Adrenal gland (tissue), 12 donors: ENCODE measurements around the gene IL18BP. TPM values are rescaled to one million over a fixed set of nuclear protein-coding genes. Genes with fewer than 3 reads are reported as not detected.
A peak's percentile ranks its signal among the peaks of the same experiment; 100 is the strongest.

Experiments used
- DNase-seq, 7 donors: peaks; one replicate each; pipeline ENCODE4 v3.0.0-alpha.2; 2019 to 2020
- H3K27ac ChIP-seq, 5 donors: fragments of 200-600 bp; sonication (generic) in 4 of 5; 1 replicate in 3 of 5; 2 replicates in 2 of 5; pipeline versions ENCODE4 v1.5.1 to v1.8.0; 2016 to 2020; ENCODE audit warnings: mild to moderate bottlenecking in 1 of 5
- H3K27me3 ChIP-seq: fragments of 200-600 bp; 2 replicates; pipeline ENCODE4 v1.8.0; 2021
- H3K36me3 ChIP-seq, 2 donors: fragments of 200-600 bp; replicated peaks in 1 of 2; 1 replicate in 1 of 2; 2 replicates in 1 of 2; pipeline versions ENCODE4 v1.5.1 to v1.8.0; 2018 to 2022
- H3K4me1 ChIP-seq, 2 donors: fragments of 200-600 bp; replicated peaks in 1 of 2; 1 replicate in 1 of 2; 2 replicates in 1 of 2; pipeline versions ENCODE4 v1.5.1 to v1.8.0; 2018 to 2021
- H3K4me3 ChIP-seq, 4 donors: fragments of 200-600 bp; sonication (generic) in 3 of 4; one replicate each; pipeline ENCODE4 v1.5.1; 2016 to 2018
- H3K9me3 ChIP-seq, 3 donors: fragments of 200-600 bp; sonication (generic) in 1 of 3; replicated peaks in 1 of 3; 1 replicate in 2 of 3; 2 replicates in 1 of 3; pipeline versions ENCODE4 v1.5.1 to v1.8.0; 2016 to 2021
- CTCF ChIP-seq, 6 experiments: fragments of 450-650 bp in 4 of 6; fragments of 200-600 bp in 2 of 6; sonication (generic) in 1 of 6; IDR thresholded peaks; 1 replicate in 5 of 6; 2 replicates in 1 of 6; pipeline versions ENCODE4 v1.5.1 to v1.8.0; 2016 to 2021; ENCODE audit warnings: antibody characterized with exemption in 6 of 6, mild to moderate bottlenecking in 2 of 6, moderate library complexity in 1 of 6
- POLR2A ChIP-seq, 2 donors: fragments of 450-650 bp; IDR thresholded peaks; one replicate each; pipeline ENCODE4 v1.6.1; 2017; ENCODE audit warnings: antibody characterized with exemption in 2 of 2, mild to moderate bottlenecking in 2 of 2, moderate library complexity in 1 of 2
- WGBS, 4 donors: extraction: QIAGEN DNeasy Blood & Tissue Kit in 2 of 4; methylation state at CpG; one replicate each; pipeline versions ENCODE4 v1.1.5 to v1.1.7; 2013 to 2017; 5-methylcytosine and 5-hydroxymethylcytosine counted together
- intact Hi-C, 2 donors: fragments of 100-400 bp; cut with DNase I; formaldehyde crosslinking; loops; one replicate each; pipeline versions ENCODE4 v1.14.1 to v1.15.0; 2022 to 2023
- polyA plus RNA-seq, 3 donors: library from polyadenylated mRNA; stranded (reverse); fragments of 200-250 nt in 2 of 3; fragments of 350-450 nt in 1 of 3; fragmentation: Illumina TruSeq in 1 of 3; extraction: RNeasy Lipid Tissue Mini Kit (QIAGEN cat#74804) in 1 of 3; gene quantifications; one replicate each; pipeline ENCODE4 v1.2.3, GENCODE V29; 2013 to 2014
- total RNA-seq, 9 donors: library from RNA; depleted of rRNA in 4 of 9; stranded (reverse); fragments of >200 nt in 4 of 9; fragments of 120-200 nt in 1 of 9; fragmentation: NEBNext Ultra II Directional in 1 of 9; extraction: Animal tissue kit (Norgen Biotek cat#: 25700) in 1 of 9; gene quantifications; one replicate each; pipeline versions ENCODE4 v1.1.0 to v1.2.4, GENCODE V29; 2013 to 2023
- donor health status: healthy with polysubstance abuse.
- donor health status: Bipolar disorder and iron deficiency.
- donor health status: DM: yes; HTN: yes; CAD: no.
- donor health status: DM: no; HTN: no; CAD: no.
- donor health status: DM: no; HTN: no; CAD: no.
- donor health status: DM: yes; HTN: yes; CAD: no.

IL18BP gene
- total and polyA plus RNA-seq, 12 donors: 3.2 to 41.2 (median 11.4) TPM

DNA sequence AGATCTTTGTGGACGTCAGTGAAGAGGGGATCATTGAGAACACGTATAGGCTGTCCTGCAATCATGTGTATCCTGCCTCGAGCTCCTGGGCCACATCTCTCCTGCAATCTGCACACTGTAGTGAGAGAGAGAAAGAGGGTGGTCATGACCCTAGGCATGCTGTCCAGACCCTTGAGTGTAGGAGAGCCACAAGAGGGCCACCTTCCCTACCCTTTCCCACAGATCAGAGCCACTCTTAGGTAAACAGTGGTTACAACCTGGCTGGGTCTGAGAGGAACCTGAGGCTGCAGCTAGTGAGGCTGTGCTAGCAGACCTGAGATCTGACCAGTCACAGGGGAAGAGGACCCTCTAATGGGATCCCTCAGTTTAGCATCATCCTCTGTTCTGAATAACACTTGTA lies 3.9 kb upstream of the IL18BP start:
- WGBS, 4 donors: 87 to 95% (median 91%) methylated on average over 3 of the region's 3 CpGs
- H3K4me1 ChIP-seq: peaks cover 3 to 12% of the 10 kb centered on the region in 2 donors
- intact Hi-C loops: no loop called here
- no peak overlapping the region for H3K27ac ChIP-seq
- no peaks in the 10 kb centered on the region for H3K9me3 ChIP-seq
- no peak for DNase-seq
- H3K4me3 ChIP-seq: no peak overlapping the region
- no peaks in the 10 kb centered on the region for H3K27me3 ChIP-seq
- no peak for TF ChIP-seq CTCF (IDR thresholded peaks at IDR 0.05)
- TF ChIP-seq POLR2A (IDR thresholded peaks at IDR 0.05): no peak
- no peaks in the 10 kb centered on the region for H3K36me3 ChIP-seq

DNA sequence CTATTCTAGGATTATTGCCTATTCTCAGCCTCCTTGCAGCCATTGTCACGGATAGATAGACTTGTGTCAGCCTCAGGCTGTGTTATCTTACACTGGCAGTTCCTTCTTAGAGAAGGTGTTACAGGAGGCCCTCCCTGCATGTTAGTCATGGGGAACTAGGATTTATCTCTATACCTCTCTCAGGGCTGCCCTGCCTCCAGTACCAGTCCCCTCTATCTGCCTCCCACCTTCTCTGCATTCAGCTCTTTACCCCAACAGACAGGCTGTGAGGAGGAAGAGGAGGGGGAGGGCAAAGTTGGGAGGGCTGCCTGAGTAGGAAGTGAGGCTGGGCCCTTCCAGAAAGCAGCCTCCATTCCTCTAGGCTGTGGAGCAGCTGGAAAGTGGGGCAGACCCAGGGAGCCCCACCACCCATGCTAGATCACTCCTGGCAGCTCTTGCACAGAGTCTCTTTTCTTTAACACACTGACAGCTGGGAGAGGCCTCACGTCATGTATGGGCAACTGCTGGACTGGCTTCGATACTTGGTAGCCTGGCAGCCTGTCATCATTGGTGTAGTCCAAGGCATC lies 2.9 kb upstream of the IL18BP start:
- Histone ChIP-seq H3K27me3 (no peaks in the 10 kb centered on the region), H3K36me3 (no peaks in the 10 kb centered on the region), H3K9me3 (no peaks in the 10 kb centered on the region), H3K4me3 (no peak overlapping the region), H3K4me1 (peaks cover 9 to 22% of the 10 kb centered on the region in 2 donors), H3K27ac (no peak overlapping the region)
- no peak for TF ChIP-seq CTCF (IDR thresholded peaks at IDR 0.05)
- no peak for TF ChIP-seq POLR2A (IDR thresholded peaks at IDR 0.05)
- 83 to 100% (median 94%) methylated on average over 1 to 3 of the region's 3 CpGs for WGBS, 4 donors
- intact Hi-C loops: no loop called here
- DNase-seq: no peak

DNA sequence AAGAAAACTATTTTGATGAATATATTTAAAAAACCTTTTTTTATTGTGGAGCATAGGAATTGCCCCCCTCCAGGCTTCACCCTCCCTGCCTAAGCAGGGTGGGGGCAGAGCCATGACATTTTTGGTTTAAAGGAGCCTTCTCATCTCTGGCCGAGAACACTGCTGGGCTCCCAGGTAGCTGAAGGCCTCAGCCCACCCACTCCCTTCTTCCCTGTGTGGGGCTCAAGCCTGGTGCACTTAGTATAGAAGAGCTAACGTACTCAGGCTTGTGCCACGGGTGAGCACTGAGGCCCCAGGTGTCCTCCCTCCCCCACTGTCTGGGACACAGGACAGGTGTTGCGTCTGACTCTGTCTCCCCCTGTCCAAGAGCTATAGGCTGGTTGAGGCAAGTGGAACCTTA lies 2.2 kb upstream of the IL18BP start:
- Histone ChIP-seq H3K27me3 (no peaks in the 10 kb centered on the region), H3K4me3 (no peak overlapping the region), H3K36me3 (peaks cover 0 to 3% of the 10 kb centered on the region in 2 donors), H3K27ac (peak overlapping the region in 1 of 5 donors; percentile 0), H3K4me1 (peaks cover 9 to 28% of the 10 kb centered on the region in 2 donors), H3K9me3 (no peaks in the 10 kb centered on the region)
- WGBS, 4 donors: 92 to 97% (median 95%) methylated on average over 4 of the region's 4 CpGs
- intact Hi-C loops: no loop called here
- no peak for TF ChIP-seq CTCF (IDR thresholded peaks at IDR 0.05)
- no peak for TF ChIP-seq POLR2A (IDR thresholded peaks at IDR 0.05)
- no peak for DNase-seq

- Histone ChIP-seq H3K4me3 (no peak overlapping the region), H3K27ac (peak overlapping the region in 1 of 5 donors; percentile 0), H3K27me3 (no peaks in the 10 kb centered on the region), H3K4me1 (peaks cover 9 to 29% of the 10 kb centered on the region in 2 donors), H3K9me3 (no peaks in the 10 kb centered on the region), H3K36me3 (peaks cover 0 to 8% of the 10 kb centered on the region in 2 donors)
- intact Hi-C loops: no loop called here
- 76 to 90% (median 82%) methylated on average over 7 to 8 of the region's 8 CpGs for WGBS, 4 donors
- no peak for TF ChIP-seq POLR2A (IDR thresholded peaks at IDR 0.05)
- TF ChIP-seq CTCF (IDR thresholded peaks at IDR 0.05): no peak
- peak in 3 of 7 donors; percentile 56 to 67 (median 62) for DNase-seq
These were observed 1.8 kb upstream of the IL18BP start for GRCh38 chr11:71996946-71997345.
